ENCODE data around the gene ZNF331.

- TF ChIP-seq POLR2A (IDR thresholded peaks at IDR 0.05) (no peak), CTCF (IDR thresholded peaks at IDR 0.05) (no peak), EP300 (IDR thresholded peaks at IDR 0.05) (no peak)
Observed at GRCh38 chr19:53624771-53625545, 87.0 kb downstream of the ZNF331 start.

Measured in stomach (tissue), 4 donors.